ENCODE results near the gene GRIN2A.

DNA sequence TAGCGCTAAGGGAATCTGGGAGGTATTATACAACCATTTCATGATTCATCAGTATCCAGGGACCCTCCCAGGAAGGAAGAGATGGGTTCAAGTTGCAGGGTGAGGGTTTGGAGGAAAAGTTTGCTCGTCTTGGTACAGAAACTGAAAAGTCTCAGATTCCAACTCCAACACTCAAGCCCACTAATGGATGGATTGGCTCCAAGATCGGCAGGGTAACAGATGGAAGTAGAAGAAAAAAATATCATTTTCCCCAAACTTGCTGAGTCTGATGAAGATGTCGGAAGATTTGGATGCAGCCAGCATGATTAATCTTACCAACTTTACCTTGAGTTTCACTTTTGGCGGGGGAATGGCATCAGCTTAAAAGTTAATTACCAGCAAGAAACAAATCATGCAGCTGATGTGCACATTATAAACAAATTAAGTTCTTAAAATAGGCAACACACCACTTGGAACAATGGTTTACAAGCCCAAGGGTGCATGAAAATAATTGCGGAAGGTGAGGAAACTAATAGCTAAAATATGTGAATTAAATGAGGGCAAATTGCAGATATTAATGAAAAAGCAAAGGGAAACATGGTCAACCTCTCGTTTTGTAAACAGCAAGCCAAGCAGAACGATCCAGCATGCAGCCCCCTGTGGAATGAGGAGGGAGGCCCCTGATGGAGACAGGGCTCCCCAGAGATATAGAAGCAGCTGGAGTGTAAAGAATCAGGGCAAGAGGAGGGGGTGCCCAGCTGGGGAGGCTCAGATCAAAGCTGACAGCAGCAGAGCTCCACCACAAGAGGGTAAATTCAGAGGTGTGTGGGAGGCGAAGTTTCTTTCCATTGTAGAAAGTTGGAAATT is 44.1 kb upstream of the GRIN2A start:
- no peak for TF ChIP-seq ZFX (IDR thresholded peaks at IDR 0.05; ENCODE audit: borderline replicate concordance)
- TF ChIP-seq, protein P1, sequence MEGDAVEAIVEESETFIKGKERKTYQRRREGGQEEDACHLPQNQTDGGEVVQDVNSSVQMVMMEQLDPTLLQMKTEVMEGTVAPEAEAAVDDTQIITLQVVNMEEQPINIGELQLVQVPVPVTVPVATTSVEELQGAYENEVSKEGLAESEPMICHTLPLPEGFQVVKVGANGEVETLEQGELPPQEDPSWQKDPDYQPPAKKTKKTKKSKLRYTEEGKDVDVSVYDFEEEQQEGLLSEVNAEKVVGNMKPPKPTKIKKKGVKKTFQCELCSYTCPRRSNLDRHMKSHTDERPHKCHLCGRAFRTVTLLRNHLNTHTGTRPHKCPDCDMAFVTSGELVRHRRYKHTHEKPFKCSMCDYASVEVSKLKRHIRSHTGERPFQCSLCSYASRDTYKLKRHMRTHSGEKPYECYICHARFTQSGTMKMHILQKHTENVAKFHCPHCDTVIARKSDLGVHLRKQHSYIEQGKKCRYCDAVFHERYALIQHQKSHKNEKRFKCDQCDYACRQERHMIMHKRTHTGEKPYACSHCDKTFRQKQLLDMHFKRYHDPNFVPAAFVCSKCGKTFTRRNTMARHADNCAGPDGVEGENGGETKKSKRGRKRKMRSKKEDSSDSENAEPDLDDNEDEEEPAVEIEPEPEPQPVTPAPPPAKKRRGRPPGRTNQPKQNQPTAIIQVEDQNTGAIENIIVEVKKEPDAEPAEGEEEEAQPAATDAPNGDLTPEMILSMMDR (IDR thresholded peaks at IDR 0.05) = no peak
